IPS DF 6.9 (cell line): ENCODE results near the gene DRD2.

Experiments used
- DNase-seq: peaks from one replicate; pipeline ENCODE4 v3.0.0-alpha.2; 2013; ENCODE audit warnings: low read depth, low spot score
- H3K27ac ChIP-seq: one replicate; pipeline ENCODE4 v1.5.1; 2013; ENCODE audit warnings: low read length, control low read depth
- H3K27me3 ChIP-seq: 2 replicates; pipeline ENCODE4 v1.6.1; 2013; ENCODE audit warnings: mild to moderate bottlenecking, low read length; ENCODE audit not compliant: control insufficient read depth, insufficient read depth
- H3K36me3 ChIP-seq: 2 replicates; pipeline ENCODE4 v1.6.1; 2013; ENCODE audit warnings: low read length; ENCODE audit not compliant: control insufficient read depth, insufficient read depth
- H3K4me1 ChIP-seq: 2 replicates; pipeline ENCODE4 v1.6.1; 2013; ENCODE audit warnings: low read length; ENCODE audit not compliant: control insufficient read depth, insufficient read depth
- H3K4me3 ChIP-seq: 2 replicates; pipeline ENCODE4 v1.5.1; 2013; ENCODE audit warnings: mild to moderate bottlenecking, low read length
- H3K9me3 ChIP-seq: 2 replicates; pipeline ENCODE4 v1.6.1; 2013; ENCODE audit warnings: low read length, inconsistent platforms; ENCODE audit not compliant: control insufficient read depth, insufficient read depth
- WGBS: extraction: QIAGEN DNeasy Blood & Tissue Kit; methylation state at CpG from one replicate; pipeline ENCODE4 v1.1.7; 2013; ENCODE audit warnings: mixed read lengths, missing lambda C conversion rate; ENCODE audit not compliant: insufficient read length, insufficient coverage; 5-methylcytosine and 5-hydroxymethylcytosine counted together

DRD2 gene

DNA sequence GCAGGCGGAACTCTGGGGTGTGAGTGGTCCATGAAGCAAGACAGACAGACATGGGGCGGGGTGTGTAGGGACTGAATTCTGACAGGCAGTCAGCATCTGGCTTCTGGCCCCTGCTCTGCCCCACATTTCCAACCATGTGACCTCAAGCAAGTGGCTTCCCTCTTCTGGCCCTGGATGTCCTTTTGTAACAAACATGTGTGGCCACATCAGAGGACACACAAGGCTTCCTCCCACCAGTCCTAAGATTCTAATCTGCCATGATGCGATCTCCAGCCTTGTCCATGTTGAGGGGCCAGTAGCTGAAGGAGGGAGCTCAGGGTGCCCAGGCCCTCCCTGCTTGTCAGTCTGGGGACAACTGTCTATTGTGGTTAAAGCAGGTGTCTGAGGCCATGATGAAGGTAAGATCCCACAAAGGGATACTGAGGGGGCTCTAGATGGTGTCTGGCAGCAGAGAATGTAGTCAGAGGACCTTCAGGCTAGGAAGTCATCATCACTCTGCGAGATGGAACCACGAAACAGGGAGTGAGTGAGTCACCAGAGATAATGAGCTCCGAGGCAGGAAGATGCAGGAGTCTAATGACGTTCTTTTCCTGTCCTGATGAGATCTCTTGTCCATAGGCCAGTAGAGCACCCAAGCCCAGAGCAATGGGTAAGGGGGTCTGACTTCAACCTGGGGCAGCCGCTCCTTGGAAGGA, 27.4 kb downstream of the DRD2 start:
- peaks cover 1% of the 10 kb centered on the region; the same call in 1 of the 2 replicates for H3K4me1 ChIP-seq
- WGBS = no CpG with 5 or more reads among the region's 8 CpGs
- no peaks in the 10 kb centered on the region for H3K27me3 ChIP-seq
- H3K4me3 ChIP-seq = no peak overlapping the region
- H3K27ac ChIP-seq = no peak overlapping the region
- H3K36me3 ChIP-seq = no peaks in the 10 kb centered on the region
- DNase-seq = no peak
- no peaks in the 10 kb centered on the region for H3K9me3 ChIP-seq

DNA sequence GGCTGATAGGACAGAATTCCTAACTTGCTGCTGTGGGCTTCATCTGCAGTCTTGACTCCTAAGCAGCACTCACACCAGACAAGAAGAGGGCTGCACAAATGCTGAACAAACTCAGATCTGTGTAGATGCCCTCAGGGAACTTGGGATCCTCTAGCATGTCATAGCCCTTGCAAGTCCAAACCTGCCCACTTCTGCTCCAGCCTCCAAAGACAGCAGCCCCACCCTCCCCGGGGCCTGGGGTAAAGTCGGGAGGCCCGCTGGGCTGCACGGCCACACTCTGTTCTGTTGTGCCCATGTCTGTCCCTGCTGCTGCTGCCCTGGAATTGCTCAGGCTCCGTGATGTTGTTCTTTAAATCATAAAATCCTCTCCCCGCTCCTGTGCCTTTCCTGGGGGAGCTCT, 28.3 kb downstream of the DRD2 start:
- Histone ChIP-seq H3K9me3 (no peaks in the 10 kb centered on the region), H3K27me3 (no peaks in the 10 kb centered on the region), H3K27ac (no peak overlapping the region), H3K4me3 (no peak overlapping the region), H3K4me1 (peaks cover 1% of the 10 kb centered on the region; the same call in 1 of the 2 replicates), H3K36me3 (no peaks in the 10 kb centered on the region)
- WGBS = no CpG with 5 or more reads among the region's 6 CpGs
- no peak for DNase-seq

DNA sequence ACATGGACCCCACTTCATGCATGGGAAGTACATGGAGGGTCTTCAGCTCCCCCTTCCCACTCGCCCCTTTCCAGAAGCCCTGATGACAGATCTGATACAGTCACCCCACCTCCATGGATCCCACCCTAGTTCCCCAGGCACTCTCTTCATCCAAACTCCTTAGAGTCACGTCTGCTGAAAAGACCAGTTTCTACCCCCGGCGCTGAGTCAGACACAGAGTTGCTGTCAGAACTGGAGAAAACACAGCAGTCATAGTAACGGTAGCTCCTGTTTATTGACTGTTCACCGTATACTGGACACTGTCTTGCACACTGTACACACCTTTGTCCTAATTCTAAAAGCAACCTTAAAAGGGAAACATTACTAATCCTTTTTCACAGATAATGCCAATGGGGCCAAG, 29.1 kb downstream of the DRD2 start:
- no peaks in the 10 kb centered on the region for H3K36me3 ChIP-seq
- H3K4me3 ChIP-seq = no peak overlapping the region
- H3K27ac ChIP-seq = no peak overlapping the region
- no peaks in the 10 kb centered on the region for H3K27me3 ChIP-seq
- no peaks in the 10 kb centered on the region for H3K9me3 ChIP-seq
- WGBS = no CpG with 5 or more reads among the region's 6 CpGs
- peaks cover 1% of the 10 kb centered on the region; the same call in 1 of the 2 replicates for H3K4me1 ChIP-seq
- DNase-seq = no peak

DNA sequence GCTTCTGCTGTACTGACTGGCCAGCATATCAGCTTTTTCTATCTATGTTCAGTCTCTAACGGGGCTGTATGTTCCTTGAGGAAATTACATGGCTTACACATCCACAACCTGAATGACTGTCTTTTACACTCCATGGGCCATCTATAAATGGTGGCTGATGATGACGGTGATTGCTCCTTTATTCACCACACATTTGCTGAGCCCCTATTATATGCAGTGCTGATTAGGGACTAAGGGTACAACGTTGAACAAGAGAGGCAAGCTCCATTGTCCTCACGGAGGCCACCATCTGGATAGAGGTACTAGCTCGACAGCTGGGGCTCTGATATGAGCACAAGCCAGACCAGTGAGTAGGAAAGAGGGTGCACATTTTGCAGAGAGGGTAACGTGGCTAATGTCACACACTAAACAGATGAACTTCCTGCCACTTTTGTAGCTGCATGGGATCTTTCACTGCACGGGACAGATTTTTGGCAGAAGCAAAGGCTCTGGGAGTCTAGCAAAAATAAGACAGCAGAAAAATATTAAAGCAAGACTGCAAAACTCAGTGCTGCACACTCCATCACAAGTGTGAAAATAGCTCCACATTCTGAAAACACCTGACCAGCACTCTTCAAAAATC, 30.6 kb downstream of the DRD2 start:
- no peak overlapping the region for H3K27ac ChIP-seq
- H3K36me3 ChIP-seq = no peaks in the 10 kb centered on the region
- H3K4me1 ChIP-seq = peaks cover 1% of the 10 kb centered on the region; the same call in 1 of the 2 replicates
- DNase-seq = no peak
- no peaks in the 10 kb centered on the region for H3K9me3 ChIP-seq
- no peaks in the 10 kb centered on the region; the same call in 1 of the 2 replicates for H3K27me3 ChIP-seq
- no CpG with 5 or more reads among the region's 7 CpGs for WGBS
- no peak overlapping the region for H3K4me3 ChIP-seq

DNA sequence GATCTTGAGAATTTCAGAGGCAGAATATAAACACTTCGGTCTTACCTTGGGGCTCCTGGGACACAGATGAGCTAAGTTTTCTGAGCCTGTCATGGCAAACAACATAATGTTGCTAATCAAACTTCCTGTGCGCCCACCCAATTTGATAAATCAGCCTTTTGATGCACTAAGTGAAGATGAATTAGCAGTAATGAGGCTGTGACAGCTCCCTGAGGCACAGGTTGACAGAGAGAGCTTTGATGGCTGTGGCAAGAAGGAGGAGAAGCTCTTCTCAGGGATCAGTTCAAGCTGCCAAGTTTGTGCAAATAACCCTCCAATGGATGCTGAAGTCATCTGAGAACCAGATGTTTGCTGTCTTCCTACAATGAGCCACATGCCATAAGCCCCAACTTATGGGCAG, 34.4 kb downstream of the DRD2 start:
- H3K36me3 ChIP-seq = no peaks in the 10 kb centered on the region
- no CpG with 5 or more reads among the region's 2 CpGs for WGBS
- no peaks in the 10 kb centered on the region; the same call in 1 of the 2 replicates for H3K27me3 ChIP-seq
- no peaks in the 10 kb centered on the region for H3K4me1 ChIP-seq
- no peak overlapping the region for H3K27ac ChIP-seq
- no peak for DNase-seq
- no peaks in the 10 kb centered on the region for H3K9me3 ChIP-seq
- H3K4me3 ChIP-seq = no peak overlapping the region

DNA sequence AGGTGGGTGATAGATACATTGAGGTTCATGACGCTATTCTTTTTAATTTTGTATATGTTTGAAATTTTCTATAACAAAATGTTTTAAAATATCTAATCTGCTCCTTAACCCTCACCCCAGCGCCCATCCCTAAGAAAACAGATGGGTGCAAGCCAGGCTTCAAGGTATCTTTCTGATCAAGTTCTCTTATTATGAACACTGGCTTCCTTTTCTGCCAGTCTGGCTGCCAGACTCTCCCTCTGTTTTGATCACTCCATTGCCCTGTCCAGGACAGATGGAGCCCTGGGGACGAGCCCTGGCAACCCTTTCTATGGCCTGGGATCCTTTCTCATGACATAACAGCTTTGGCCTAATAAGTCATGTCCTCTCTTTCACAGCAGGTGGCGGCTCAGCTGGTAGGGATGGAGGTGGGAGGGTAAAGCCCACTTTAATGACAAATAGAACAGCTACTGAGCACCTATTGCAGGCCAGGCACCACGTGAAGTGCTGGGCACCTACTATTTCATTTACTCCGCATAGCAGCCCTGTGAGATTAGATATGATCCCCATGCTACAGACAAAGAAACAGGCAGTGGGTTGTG, 38.4 kb downstream of the DRD2 start:
- no CpG with 5 or more reads among the region's 6 CpGs for WGBS
- no peak overlapping the region for H3K27ac ChIP-seq
- no peak for DNase-seq

DNA sequence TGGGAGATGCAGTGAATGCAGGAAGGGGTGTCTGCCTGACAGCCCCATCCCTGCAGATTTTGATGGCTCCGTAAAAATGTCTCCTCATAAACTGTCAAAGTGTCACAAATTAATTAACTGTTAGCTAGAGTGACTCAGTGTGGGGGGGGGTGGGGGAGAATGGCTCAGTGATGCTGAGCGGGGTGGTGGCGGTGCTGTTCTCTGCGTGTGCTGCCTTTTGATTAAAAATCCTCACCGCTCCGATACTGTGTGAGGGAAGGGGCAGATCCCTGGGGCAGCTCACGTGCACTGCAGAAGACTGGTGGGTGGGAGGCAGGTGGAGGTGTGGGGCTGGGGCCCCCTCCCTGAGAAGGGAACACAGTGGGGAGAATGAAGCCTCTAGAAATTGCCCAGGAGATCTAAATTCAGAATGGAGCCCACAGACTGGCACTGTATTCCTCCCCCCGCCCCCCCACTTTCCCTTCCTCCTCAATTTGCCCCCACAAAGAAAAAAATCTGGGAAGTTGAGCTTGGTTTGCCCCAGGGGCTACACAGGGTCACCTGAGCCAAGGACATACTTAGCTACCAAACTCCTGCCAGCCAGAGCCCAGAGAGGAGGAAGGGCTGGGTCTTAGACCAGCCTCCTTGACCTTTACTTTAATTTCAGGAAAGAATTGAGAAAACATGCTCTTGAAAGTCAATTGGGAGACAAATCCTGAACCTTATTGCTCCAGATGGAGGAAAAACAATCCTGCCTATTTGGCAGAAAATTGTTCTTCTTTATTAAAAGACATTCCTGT, 39.8 kb downstream of the DRD2 start:
- Histone ChIP-seq H3K4me1 (0 out of 2 replicates have a peak, but pooled peaks cover 3% of the 10 kb centered on the region), H3K36me3 (no peaks in the 10 kb centered on the region), H3K27ac (no peak overlapping the region), H3K4me3 (no peak overlapping the region), H3K9me3 (no peaks in the 10 kb centered on the region), H3K27me3 (no peaks in the 10 kb centered on the region; the same call in 1 of the 2 replicates)
- no peak for DNase-seq
- no CpG with 5 or more reads among the region's 8 CpGs for WGBS

More for the DNA sequence above, 38.4 kb downstream of the DRD2 start:
- Histone ChIP-seq H3K36me3 (no peaks in the 10 kb centered on the region), H3K4me1 (0 out of 2 replicates have a peak, but pooled peaks cover 3% of the 10 kb centered on the region), H3K4me3 (no peak overlapping the region), H3K27me3 (no peaks in the 10 kb centered on the region; the same call in 1 of the 2 replicates), H3K9me3 (no peaks in the 10 kb centered on the region)

DNA sequence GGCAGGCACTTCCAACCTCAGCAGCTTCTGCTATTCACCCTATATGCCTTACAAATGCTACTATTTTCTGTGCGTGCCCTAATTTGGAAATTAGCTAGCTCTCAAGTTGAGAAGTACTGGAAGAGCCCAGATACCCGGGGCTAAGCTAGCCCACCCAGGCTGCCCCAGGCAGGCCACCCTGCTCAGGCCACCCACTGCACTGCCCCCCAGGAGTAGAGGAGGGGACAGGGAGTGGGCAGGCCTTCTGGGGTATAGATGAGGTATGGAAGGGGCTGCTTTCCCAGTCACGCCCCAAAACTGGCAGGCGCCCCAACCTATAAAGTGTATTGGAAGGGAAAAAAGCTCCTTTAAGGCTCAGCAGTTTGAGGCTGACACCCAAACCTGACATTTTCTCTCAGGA, 43.5 kb downstream of the DRD2 start:
- Histone ChIP-seq H3K36me3 (no peaks in the 10 kb centered on the region), H3K27ac (no peak overlapping the region), H3K4me3 (no peak overlapping the region), H3K9me3 (no peaks in the 10 kb centered on the region), H3K27me3 (no peaks in the 10 kb centered on the region), H3K4me1 (0 out of 2 replicates have a peak, but pooled peaks cover 3% of the 10 kb centered on the region)
- no CpG with 5 or more reads among the region's 4 CpGs for WGBS
- DNase-seq = no peak

DNA sequence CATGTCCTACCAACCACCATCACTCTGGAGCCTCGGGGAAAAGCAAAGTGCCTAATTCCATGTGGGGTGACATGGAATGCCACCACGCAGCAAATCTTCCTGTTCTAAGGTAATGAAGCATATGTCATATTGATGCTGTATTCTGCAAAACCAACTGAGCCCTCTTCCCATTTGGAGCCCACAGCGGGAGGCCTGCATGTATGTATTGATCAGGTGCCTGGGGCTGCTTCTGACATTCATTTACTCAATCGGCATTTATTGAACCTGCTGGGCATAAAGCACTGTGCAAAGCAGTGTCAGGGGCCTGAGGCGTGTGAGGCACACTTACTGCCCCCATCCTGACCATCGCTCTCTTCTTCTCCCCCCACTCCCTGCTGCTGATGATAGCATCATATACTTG, 48.5 kb downstream of the DRD2 start:
- H3K4me1 ChIP-seq = no peaks in the 10 kb centered on the region; the same call in 1 of the 2 replicates
- no peak overlapping the region for H3K4me3 ChIP-seq
- WGBS = no CpG with 5 or more reads among the region's 6 CpGs
- DNase-seq = no peak
- no peaks in the 10 kb centered on the region for H3K9me3 ChIP-seq
- H3K27me3 ChIP-seq = no peaks in the 10 kb centered on the region
- no peak overlapping the region for H3K27ac ChIP-seq
- no peaks in the 10 kb centered on the region for H3K36me3 ChIP-seq

DNA sequence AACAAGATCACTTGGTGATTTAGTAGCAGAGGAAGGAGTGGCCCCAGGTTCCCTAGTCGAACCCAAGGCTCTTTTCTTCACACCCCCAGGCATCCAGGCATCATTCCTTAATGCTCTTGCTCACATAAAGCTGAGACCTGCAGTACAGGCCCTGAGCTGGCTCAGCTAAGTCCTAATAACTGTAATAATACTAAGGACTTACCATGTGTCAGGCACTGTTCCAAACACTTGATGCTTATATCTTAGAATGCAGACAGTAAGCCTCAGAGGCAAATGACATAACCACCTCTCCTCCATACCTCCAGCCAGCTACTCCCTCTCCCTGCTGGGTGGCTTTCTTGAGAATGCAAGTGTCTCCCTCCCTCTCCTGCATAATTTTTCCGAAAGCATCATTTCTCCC, 54.4 kb downstream of the DRD2 start:
- no peaks in the 10 kb centered on the region; the same call in 1 of the 2 replicates for H3K4me1 ChIP-seq
- DNase-seq = no peak
- no peaks in the 10 kb centered on the region for H3K27me3 ChIP-seq
- no CpG with 5 or more reads among the region's 2 CpGs for WGBS
- no peak overlapping the region for H3K4me3 ChIP-seq
- H3K36me3 ChIP-seq = no peaks in the 10 kb centered on the region
- H3K27ac ChIP-seq = no peak overlapping the region
- H3K9me3 ChIP-seq = no peaks in the 10 kb centered on the region
